ENCODE measurements around the gene EHBP1.

Gene EHBP1

DNA sequence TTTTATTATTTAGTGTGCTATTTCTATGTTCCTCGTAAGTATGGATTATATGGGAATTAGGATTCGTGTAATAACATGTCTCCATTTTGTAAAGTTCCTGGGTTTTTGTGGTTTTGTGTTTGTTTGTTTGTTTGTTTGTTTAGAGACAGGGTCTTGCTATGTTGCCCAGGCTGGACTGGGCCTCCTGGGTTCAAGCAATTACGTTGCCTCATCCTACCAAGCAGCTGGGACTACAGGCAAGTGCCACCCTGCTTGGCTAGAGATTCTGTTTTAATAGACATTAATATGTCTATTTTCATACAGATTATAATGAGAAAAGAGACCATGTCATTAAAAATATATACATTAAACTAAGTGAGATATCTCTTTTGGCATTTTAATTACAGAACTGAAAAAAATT lies 309.9 kb downstream of the EHBP1 start:
- no peak for TF ChIP-seq TAF1 (IDR thresholded peaks at IDR 0.05; ENCODE audit: low read depth)
- no peak for TF ChIP-seq ZBTB7A (IDR thresholded peaks at IDR 0.05; ENCODE audit: low read depth)
- no peak for TF ChIP-seq NFIC (IDR thresholded peaks at IDR 0.05)
- no peak for TF ChIP-seq TCF12 (IDR thresholded peaks at IDR 0.05; ENCODE audit: low read depth)
- TF ChIP-seq RAD21 (IDR thresholded peaks at IDR 0.05; ENCODE audit: low read depth) = no peak
- no peak for TF ChIP-seq EGR1 (IDR thresholded peaks at IDR 0.05)
- no peak for TF ChIP-seq TEAD4 (IDR thresholded peaks at IDR 0.05)
- TF ChIP-seq CREB1 (IDR thresholded peaks at IDR 0.05; ENCODE audit: low read depth) = no peak
- no peak for TF ChIP-seq YY1 (IDR thresholded peaks at IDR 0.05; ENCODE audit: low read depth)
- TF ChIP-seq EP300 (IDR thresholded peaks at IDR 0.05; ENCODE audit: borderline replicate concordance) = no peak
- TF ChIP-seq, protein P1, sequence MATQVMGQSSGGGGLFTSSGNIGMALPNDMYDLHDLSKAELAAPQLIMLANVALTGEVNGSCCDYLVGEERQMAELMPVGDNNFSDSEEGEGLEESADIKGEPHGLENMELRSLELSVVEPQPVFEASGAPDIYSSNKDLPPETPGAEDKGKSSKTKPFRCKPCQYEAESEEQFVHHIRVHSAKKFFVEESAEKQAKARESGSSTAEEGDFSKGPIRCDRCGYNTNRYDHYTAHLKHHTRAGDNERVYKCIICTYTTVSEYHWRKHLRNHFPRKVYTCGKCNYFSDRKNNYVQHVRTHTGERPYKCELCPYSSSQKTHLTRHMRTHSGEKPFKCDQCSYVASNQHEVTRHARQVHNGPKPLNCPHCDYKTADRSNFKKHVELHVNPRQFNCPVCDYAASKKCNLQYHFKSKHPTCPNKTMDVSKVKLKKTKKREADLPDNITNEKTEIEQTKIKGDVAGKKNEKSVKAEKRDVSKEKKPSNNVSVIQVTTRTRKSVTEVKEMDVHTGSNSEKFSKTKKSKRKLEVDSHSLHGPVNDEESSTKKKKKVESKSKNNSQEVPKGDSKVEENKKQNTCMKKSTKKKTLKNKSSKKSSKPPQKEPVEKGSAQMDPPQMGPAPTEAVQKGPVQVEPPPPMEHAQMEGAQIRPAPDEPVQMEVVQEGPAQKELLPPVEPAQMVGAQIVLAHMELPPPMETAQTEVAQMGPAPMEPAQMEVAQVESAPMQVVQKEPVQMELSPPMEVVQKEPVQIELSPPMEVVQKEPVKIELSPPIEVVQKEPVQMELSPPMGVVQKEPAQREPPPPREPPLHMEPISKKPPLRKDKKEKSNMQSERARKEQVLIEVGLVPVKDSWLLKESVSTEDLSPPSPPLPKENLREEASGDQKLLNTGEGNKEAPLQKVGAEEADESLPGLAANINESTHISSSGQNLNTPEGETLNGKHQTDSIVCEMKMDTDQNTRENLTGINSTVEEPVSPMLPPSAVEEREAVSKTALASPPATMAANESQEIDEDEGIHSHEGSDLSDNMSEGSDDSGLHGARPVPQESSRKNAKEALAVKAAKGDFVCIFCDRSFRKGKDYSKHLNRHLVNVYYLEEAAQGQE (IDR thresholded peaks at IDR 0.05; ENCODE audit: low read depth) = no peak
- TF ChIP-seq FOXM1 (IDR thresholded peaks at IDR 0.05; ENCODE audit: borderline replicate concordance, low read depth) = no peak

DNA sequence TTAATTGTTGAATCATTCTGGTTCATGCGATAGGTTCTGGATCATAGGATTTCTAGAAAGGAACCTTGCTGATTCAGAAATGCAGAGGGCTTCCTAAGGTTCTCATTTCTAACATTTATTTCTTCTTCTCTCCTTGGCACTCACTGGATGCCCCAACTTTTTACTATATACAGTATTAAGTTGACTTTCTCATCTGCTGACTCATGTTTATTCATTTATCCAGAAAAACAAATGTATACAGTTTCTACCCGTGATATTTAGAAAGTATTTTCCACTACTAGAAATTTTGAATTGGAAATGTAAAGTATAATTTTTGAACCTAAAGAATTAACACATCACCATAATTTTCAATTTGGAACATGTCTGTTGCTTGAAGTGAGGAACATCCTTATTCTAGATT lies 312.9 kb downstream of the EHBP1 start:
- TF ChIP-seq EP300 (IDR thresholded peaks at IDR 0.05; ENCODE audit: borderline replicate concordance) (no peak), TCF12 (IDR thresholded peaks at IDR 0.05; ENCODE audit: low read depth) (no peak), FOXM1 (IDR thresholded peaks at IDR 0.05; ENCODE audit: borderline replicate concordance, low read depth) (no peak), NFIC (IDR thresholded peaks at IDR 0.05) (no peak), ZBTB7A (IDR thresholded peaks at IDR 0.05; ENCODE audit: low read depth) (no peak), RAD21 (IDR thresholded peaks at IDR 0.05; ENCODE audit: low read depth) (no peak), CEBPB (IDR thresholded peaks at IDR 0.05) (no peak), CREB1 (IDR thresholded peaks at IDR 0.05; ENCODE audit: low read depth) (no peak), TEAD4 (IDR thresholded peaks at IDR 0.05) (no peak)
- TF ChIP-seq, protein P1 (IDR thresholded peaks at IDR 0.05; ENCODE audit: low read depth) = no peak

DNA sequence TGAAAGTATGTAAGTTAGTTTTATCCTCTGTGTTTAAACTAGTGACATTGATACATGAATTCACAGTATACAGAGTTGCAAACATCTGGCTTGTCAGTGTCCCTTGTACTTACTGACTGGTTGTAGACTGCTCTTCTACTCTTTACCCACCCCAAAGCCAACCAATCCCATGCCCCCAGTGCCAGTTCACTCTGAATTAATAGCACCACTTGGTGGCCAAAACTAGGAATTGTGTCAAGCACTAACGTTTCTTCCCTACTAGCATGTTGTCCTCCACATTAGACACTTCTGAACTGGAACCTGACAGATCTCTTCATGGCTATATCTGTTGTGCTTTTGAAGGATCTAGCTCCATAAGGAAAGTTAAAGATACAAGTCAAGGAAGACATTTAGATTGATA lies 317.9 kb downstream of the EHBP1 start:
- TF ChIP-seq TEAD4 (IDR thresholded peaks at IDR 0.05) (no peak), RAD21 (IDR thresholded peaks at IDR 0.05; ENCODE audit: low read depth) (peak; percentile 65)

DNA sequence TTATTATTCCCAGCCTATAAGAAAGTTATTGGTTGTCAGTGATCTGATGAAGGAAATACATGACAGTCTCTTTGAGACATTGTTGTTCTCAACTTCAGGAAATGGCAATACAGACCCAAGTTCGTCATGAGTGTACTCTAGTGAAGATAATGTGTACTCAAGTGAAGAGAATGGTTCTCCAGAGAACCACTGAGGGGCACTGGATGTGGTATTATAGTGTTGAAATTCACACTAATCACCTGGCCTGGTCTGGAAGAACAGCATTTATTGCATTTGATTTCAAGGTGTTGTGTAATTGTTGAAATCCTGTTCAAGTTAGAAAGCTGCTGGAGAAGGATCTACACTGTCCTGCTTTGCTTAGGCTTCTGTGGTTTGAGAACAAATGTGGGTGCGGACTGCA lies 321.7 kb downstream of the EHBP1 start:
- no peak for TF ChIP-seq CREB1 (IDR thresholded peaks at IDR 0.05; ENCODE audit: low read depth)
- TF ChIP-seq TAF1 (IDR thresholded peaks at IDR 0.05; ENCODE audit: low read depth) = no peak
- TF ChIP-seq NFIC (IDR thresholded peaks at IDR 0.05) = no peak
- TF ChIP-seq, protein P2, sequence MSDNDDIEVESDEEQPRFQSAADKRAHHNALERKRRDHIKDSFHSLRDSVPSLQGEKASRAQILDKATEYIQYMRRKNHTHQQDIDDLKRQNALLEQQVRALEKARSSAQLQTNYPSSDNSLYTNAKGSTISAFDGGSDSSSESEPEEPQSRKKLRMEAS (IDR thresholded peaks at IDR 0.05) = no peak
- TF ChIP-seq YY1 (IDR thresholded peaks at IDR 0.05; ENCODE audit: low read depth) = no peak
- TF ChIP-seq RAD21 (IDR thresholded peaks at IDR 0.05; ENCODE audit: low read depth) = no peak

DNA sequence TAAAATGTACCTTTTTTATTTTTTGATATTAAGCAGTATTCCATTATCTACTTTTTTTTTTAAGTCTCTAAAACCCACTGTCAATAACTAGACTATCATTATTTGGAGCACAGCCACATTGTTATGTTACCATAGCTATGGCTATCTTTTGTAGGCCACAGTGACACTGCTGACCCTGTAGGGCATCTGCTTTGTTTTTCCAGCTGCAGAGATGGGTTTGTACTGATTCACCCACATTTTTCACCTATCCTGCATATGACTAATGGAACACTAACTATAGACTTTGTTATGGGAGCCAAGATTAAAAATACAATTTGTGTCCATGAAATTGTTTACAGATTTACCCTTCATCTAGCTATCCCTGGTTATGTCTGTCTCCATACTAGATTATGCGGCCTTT lies 323.5 kb downstream of the EHBP1 start:
- TF ChIP-seq EP300 (IDR thresholded peaks at IDR 0.05; ENCODE audit: borderline replicate concordance) = no peak
- no peak for TF ChIP-seq TAF1 (IDR thresholded peaks at IDR 0.05; ENCODE audit: low read depth)
- TF ChIP-seq RAD21 (IDR thresholded peaks at IDR 0.05; ENCODE audit: low read depth) = no peak

DNA sequence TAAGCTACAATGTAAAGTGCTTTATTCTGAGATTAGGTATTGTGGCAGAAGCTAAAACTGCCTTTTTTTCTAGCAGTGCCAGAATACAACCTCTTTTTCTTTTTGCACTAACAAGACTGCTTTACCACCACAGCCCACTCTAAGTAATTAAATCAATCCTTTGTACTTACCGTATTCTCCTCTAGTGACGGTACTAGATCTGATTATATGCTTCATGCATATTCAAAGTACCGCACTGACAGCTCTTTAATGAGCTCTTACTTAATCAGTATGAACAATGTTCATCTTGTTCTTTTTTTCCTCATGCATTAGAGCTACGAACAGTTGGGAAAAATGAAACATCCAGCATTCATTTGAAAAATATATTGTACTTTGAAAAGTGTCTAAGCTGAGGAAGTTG lies 329.0 kb downstream of the EHBP1 start:
- no peak for TF ChIP-seq YY1 (IDR thresholded peaks at IDR 0.05; ENCODE audit: low read depth)
- TF ChIP-seq TCF12 (IDR thresholded peaks at IDR 0.05; ENCODE audit: low read depth) = no peak
- TF ChIP-seq, protein P3, sequence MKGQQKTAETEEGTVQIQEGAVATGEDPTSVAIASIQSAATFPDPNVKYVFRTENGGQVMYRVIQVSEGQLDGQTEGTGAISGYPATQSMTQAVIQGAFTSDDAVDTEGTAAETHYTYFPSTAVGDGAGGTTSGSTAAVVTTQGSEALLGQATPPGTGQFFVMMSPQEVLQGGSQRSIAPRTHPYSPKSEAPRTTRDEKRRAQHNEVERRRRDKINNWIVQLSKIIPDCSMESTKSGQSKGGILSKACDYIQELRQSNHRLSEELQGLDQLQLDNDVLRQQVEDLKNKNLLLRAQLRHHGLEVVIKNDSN (IDR thresholded peaks at IDR 0.05) = no peak

DNA sequence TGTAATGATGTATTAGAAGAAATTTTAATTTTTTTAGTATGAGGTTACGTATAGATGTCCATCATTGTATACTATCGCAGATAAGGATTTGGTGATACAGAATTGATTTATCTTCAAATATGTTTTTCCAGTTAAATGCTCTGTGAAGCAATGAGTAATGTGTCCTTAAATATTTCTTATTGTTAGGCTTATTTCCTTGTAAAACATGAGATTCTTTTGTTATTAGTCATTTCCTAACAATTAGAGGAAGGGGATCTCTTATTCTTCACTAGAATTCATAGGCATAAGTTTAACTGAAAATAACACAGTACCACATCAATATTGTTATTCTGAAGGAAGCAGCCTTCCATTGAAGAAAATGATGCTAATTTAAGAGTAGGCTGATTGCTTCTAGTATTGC lies 329.7 kb downstream of the EHBP1 start:
- no peak for TF ChIP-seq ZBTB7A (IDR thresholded peaks at IDR 0.05; ENCODE audit: low read depth)
- no peak for TF ChIP-seq YY1 (IDR thresholded peaks at IDR 0.05; ENCODE audit: low read depth)
- no peak for TF ChIP-seq CREB1 (IDR thresholded peaks at IDR 0.05; ENCODE audit: low read depth)
- TF ChIP-seq, protein P1 (IDR thresholded peaks at IDR 0.05; ENCODE audit: low read depth) = no peak
- TF ChIP-seq RAD21 (IDR thresholded peaks at IDR 0.05; ENCODE audit: low read depth) = no peak
- no peak for TF ChIP-seq EP300 (IDR thresholded peaks at IDR 0.05; ENCODE audit: borderline replicate concordance)
- TF ChIP-seq TAF1 (IDR thresholded peaks at IDR 0.05; ENCODE audit: low read depth) = no peak
- TF ChIP-seq TEAD4 (IDR thresholded peaks at IDR 0.05) = no peak
- TF ChIP-seq, protein P3 (IDR thresholded peaks at IDR 0.05) = no peak
- TF ChIP-seq, protein P2 (IDR thresholded peaks at IDR 0.05) = no peak
- TF ChIP-seq CEBPB (IDR thresholded peaks at IDR 0.05) = no peak
- no peak for TF ChIP-seq NFIC (IDR thresholded peaks at IDR 0.05)
- no peak for TF ChIP-seq FOXM1 (IDR thresholded peaks at IDR 0.05; ENCODE audit: borderline replicate concordance, low read depth)
- TF ChIP-seq TCF12 (IDR thresholded peaks at IDR 0.05; ENCODE audit: low read depth) = no peak
- no peak for TF ChIP-seq EGR1 (IDR thresholded peaks at IDR 0.05)
